HL-60/S4 treated with retinoic acid at 250 ng/mL for 4 days and 3 days (cell line): ENCODE results near the gene USP15.
"Not testable (repeated sequence)": the region's sequence is repeated elsewhere in the genome, so short reads cannot be mapped to it uniquely, and the experiment has no call there.

ENCODE experiments used
- in situ Hi-C: fragments of 300-500 bp; cut with MboI; formaldehyde crosslinking; loops from 2 replicates; pipeline ENCODE4 v1.7.0; 2022; ENCODE audit warnings: low sequenced_read_pairs

Gene USP15

GRCh38 chr12:62438098-62438692 is 178.0 kb downstream of the USP15 start:
- in situ Hi-C loops = loop anchor here (10.0 to 25.0 kb wide), 2 partner anchors 357 to 624 kb away; no protein-coding TSS in a partner anchor

DNA sequence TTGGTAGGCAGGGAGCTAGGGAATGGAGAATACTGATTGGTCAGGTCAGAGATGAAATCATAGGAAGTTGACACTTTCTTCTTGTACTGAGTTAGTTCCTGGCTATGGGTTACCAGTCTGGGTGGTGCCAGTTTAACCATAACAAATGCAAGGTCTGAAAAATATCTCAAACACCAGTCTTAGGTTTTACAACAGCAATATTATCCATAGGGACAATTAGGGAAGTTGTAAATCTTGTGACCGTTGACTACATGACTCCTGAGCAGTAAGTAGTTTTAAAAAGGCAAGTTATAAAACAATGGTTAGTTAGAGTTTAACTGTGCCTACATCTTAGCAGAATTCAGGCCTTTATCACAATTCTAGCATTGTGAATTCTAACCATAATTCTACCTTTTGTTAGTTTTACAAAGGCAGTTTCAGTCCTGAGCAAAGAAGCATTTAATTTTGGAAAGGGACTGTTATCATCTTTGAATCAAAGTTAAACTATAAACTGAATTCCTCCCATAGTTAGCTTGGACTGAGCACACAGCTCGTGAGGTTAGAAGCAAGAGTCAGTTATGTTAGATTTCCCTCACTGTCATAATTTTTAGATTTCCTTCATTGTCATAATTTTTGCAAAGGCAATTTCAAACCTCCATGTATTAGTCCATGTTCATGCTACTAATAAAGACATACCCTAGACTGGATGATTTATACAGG is 186.7 kb downstream of the USP15 start:
- in situ Hi-C loops = loop anchor here (25.0 kb wide), 1 partner anchor 615 kb away; no protein-coding TSS in a partner anchor

- in situ Hi-C loops = loop anchor here (25.0 kb wide), 1 partner anchor 614 kb away; no protein-coding TSS in a partner anchor
Measured at GRCh38 chr12:62448436-62448835, 188.2 kb downstream of the USP15 start.

- in situ Hi-C loops = not testable (repeated sequence)
Measured at GRCh38 chr12:62455429-62455828, 195.2 kb downstream of the USP15 start.

DNA sequence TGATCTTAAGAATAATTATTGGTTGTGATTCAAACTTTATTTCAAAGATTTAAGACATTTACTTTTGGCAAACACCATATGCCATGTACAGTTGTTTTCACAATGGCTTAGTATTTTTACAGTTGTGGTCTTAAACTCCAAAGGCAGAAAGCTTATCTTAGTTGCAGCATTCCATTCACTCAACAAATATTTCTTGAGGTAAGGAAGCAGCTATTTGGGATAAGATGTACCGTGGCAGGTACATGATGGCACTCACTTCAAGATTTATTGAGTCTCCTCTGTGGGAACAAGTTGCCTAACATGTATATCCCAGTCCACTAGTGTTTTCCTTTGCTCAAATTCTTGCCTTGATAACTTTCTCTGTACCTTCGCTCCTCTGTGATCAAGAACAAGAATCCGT is 198.4 kb downstream of the USP15 start:
- in situ Hi-C loops = no loop called here

- in situ Hi-C loops = no loop called here
Measured at GRCh38 chr12:62459976-62460375, 199.8 kb downstream of the USP15 start.

DNA sequence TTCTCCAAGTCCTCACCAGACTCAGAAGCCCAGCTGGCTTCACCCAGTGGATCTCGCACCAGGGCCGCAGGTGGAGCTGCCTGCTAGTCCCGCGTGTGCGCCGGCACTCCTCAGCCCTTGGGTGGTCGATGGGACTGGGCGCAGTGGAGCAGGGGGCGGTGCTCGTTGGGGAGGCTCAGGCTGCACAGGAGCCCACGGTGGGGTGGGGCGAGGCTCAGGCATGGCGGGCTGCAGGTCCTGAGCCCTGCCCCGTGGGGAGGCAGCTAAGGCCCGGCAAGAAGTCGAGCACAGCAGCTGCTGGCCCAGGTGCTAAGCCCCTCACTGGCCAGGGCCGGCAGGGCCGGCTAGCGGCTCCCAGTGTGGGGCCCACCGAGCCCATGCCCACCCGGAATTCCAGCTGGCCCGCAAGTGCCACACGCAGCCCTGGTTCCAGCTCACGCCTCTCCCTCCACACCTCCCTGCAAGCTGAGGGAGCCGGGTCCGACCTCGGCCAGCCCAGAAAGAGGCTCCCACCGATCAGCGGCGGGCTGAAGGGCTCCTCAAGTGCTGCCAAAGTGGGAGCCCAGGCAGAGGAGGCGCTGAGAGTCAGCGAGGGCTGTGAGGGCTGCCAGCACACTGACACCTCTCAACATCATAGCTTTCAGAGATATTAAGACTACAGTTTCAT is 201.1 kb downstream of the USP15 start:
- in situ Hi-C loops = not testable (repeated sequence)

- in situ Hi-C loops = not testable (repeated sequence)
Measured at GRCh38 chr12:62463252-62463651, 203.0 kb downstream of the USP15 start.
